T-cell (primary cell): ENCODE results near the gene CD80. TPM values are rescaled to one million over a fixed set of nuclear protein-coding genes. Genes with fewer than 3 reads are reported as not detected.

ENCODE experiments used
- ATAC-seq, 4 experiments: fragments of 200-7000 bp in 3 of 4; fragments of 150-1000 bp in 1 of 4; cut with Tn5 transposase; replicated peaks in 1 of 4; 1 replicate in 3 of 4; 2 replicates in 1 of 4; pipeline ENCODE4 v1.10.0; 2021; ENCODE audit warnings: moderate library complexity in 3 of 4, mild to moderate bottlenecking in 2 of 4, moderate number of reproducible peaks in 1 of 4
- CTCF ChIA-PET, 2 donors: fragments of 300-600 bp; sonication (Branson Sonifier 250); formaldehyde crosslinking; loops; one replicate each; lab custom pipeline; 2022; ENCODE audit warnings: antibody characterized with exemption in 2 of 2; lab: Charles Lee
- POLR2A ChIA-PET, 2 donors: fragments of 300-600 bp; sonication (Branson Sonifier 250); formaldehyde crosslinking; loops; one replicate each; lab custom pipeline; 2022; ENCODE audit warnings: antibody characterized with exemption in 2 of 2; lab: Charles Lee
- DNase-seq, 35 experiments: peaks; one replicate each; pipeline versions ENCODE4 v3.0.0 to v3.0.0-alpha.2; 2013 to 2023
- H3K27ac ChIP-seq: one replicate; pipeline ENCODE4 v1.5.1; 2013; ENCODE audit warnings: low read length
- H3K27me3 ChIP-seq, 2 experiments: replicated peaks in 1 of 2; 1 replicate in 1 of 2; 2 replicates in 1 of 2; pipeline versions ENCODE4 v1.6.1 to v1.7.0; 2013; ENCODE audit warnings: low read length in 1 of 2, mixed read lengths in 1 of 2; ENCODE audit not compliant: control insufficient read depth in 2 of 2, insufficient read depth in 2 of 2; ENCODE audit errors: extremely low read depth in 1 of 2
- H3K36me3 ChIP-seq, 2 donors: 1 replicate in 1 of 2; 2 replicates in 1 of 2; pipeline versions ENCODE4 v1.6.1 to v1.7.0; 2013; ENCODE audit warnings: low read length in 1 of 2; ENCODE audit not compliant: control insufficient read depth in 2 of 2, insufficient read depth in 1 of 2; ENCODE audit errors: extremely low read depth in 1 of 2
- H3K4me1 ChIP-seq, 2 experiments: 1 replicate in 1 of 2; 2 replicates in 1 of 2; pipeline versions ENCODE4 v1.6.1 to v1.7.0; 2013; ENCODE audit warnings: low read length in 2 of 2, mixed read lengths in 1 of 2; ENCODE audit not compliant: insufficient read depth in 2 of 2, control insufficient read depth in 1 of 2; ENCODE audit errors: extremely low read depth in 1 of 2
- H3K4me3 ChIP-seq, 2 donors: 1 replicate in 1 of 2; 2 replicates in 1 of 2; pipeline versions ENCODE4 v1.5.1 to v1.7.0; 2013; ENCODE audit warnings: mild to moderate bottlenecking in 2 of 2, low read length in 1 of 2, moderate library complexity in 1 of 2; ENCODE audit not compliant: control insufficient read depth in 1 of 2; ENCODE audit errors: extremely low read depth in 1 of 2
- H3K9me3 ChIP-seq: 2 replicates; pipeline ENCODE4 v1.7.0; 2013
- H3K27ac Mint-ChIP-seq, 2 donors: one replicate each; pipeline ENCODE4 v1.8.0; 2020 to 2021; ENCODE audit warnings: mild to moderate bottlenecking in 2 of 2, mixed read lengths in 2 of 2
- H3K27me3 Mint-ChIP-seq, 2 donors: one replicate each; pipeline ENCODE4 v1.8.0; 2021 to 2022; ENCODE audit warnings: mixed read lengths in 2 of 2
- H3K36me3 Mint-ChIP-seq: one replicate; pipeline ENCODE4 v1.8.0; 2021; ENCODE audit warnings: mixed read lengths
- H3K4me1 Mint-ChIP-seq, 3 donors: one replicate each; pipeline ENCODE4 v1.8.0; 2020 to 2022; ENCODE audit warnings: mixed read lengths in 3 of 3, mild to moderate bottlenecking in 1 of 3
- H3K4me3 Mint-ChIP-seq, 3 donors: one replicate each; pipeline ENCODE4 v1.8.0; 2020 to 2022; ENCODE audit warnings: mild to moderate bottlenecking in 3 of 3, mixed read lengths in 3 of 3, moderate library complexity in 3 of 3
- H3K9me3 Mint-ChIP-seq, 3 donors: one replicate each; pipeline ENCODE4 v1.8.0; 2020 to 2022; ENCODE audit warnings: mixed read lengths in 3 of 3
- WGBS: methylation state at CpG from one replicate; pipeline ENCODE4 v1.1.5; 2013; ENCODE audit warnings: missing lambda C conversion rate; ENCODE audit not compliant: insufficient coverage; 5-methylcytosine and 5-hydroxymethylcytosine counted together
- total RNA-seq, 35 experiments: library from RNA in 6 of 35; stranded (reverse) in 6 of 35; fragments of 120-200 nt in 1 of 35; gene quantifications; one replicate each; pipeline versions ENCODE4 v1.2.1 to v1.2.4 and lab custom pipeline; 2013 to 2026

Gene CD80
- total RNA-seq, 5 donors from 2014 or later (not counting 1 experiment from before 2014, with no cell fraction given), result 1.3 to 3.5 (median 2.0) TPM

DNA sequence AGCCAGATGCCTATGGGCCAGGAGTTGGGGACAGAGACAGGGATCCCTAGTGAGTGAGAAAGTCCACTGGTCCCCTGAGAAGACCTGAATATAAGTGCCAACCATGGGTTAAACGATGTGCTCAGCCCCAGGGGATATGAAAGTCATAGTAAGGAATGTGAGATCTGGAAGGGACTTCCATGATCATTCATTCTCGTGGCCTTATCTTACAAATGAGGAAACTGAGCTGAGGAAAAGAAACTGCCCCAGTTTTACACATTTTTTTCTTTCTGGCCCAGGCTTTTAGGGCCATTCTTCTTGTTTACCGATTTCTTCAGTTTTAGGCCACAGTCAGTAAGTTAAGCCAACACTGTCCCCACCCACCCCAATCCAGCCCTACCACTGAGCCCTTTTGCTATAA, 11.1 kb downstream of the CD80 start:
- H3K9me3 ChIP-seq, result no peaks in the 10 kb centered on the region
- H3K27ac Mint-ChIP-seq, result no peak overlapping the region
- no peaks in the 10 kb centered on the region for H3K27me3 Mint-ChIP-seq
- H3K4me3 Mint-ChIP-seq, result no peak overlapping the region
- no peaks in the 10 kb centered on the region for H3K4me1 ChIP-seq
- no peak overlapping the region for H3K27ac ChIP-seq
- no peaks in the 10 kb centered on the region for H3K36me3 ChIP-seq
- no peaks in the 10 kb centered on the region for H3K27me3 ChIP-seq
- CTCF ChIA-PET, result no interaction called here
- DNase-seq (no peak), ATAC-seq (no peak)
- POLR2A ChIA-PET, result interaction anchor here in 1 of 2 donors (0.7 kb wide), 1 partner anchor 12 kb away, joined by 5 read pairs; no protein-coding TSS in a partner anchor
- H3K36me3 Mint-ChIP-seq, result no peaks in the 10 kb centered on the region
- 88% methylated on average over 1 of the region's 3 CpGs for WGBS
- H3K4me1 Mint-ChIP-seq, result no peaks in the 10 kb centered on the region
- no peak overlapping the region for H3K4me3 ChIP-seq
- no peaks in the 10 kb centered on the region for H3K9me3 Mint-ChIP-seq

DNA sequence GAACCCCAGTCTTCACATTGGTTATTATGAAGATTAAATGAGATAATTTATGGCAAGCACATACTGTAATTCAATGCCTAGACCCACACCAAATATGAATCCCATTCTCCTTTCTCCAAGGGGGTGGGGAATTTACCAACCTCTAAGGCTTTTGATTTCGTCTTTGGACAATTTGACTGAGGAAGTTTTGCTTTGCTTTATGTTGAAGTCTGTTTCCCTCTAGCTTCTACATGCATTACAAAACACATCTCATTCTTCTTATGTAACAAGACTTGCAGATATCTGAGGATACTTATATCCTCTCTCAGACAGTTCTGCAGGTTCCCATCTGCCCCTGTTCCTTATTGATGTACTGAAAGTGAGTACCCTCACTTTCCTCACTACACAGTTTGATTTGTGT, 12.2 kb downstream of the CD80 start:
- Histone ChIP-seq H3K9me3 (no peaks in the 10 kb centered on the region), H3K36me3 (no peaks in the 10 kb centered on the region), H3K4me3 (no peak overlapping the region), H3K4me1 (no peaks in the 10 kb centered on the region), H3K27me3 (no peaks in the 10 kb centered on the region), H3K27ac (no peak overlapping the region)
- Mint-ChIP-seq H3K27ac (no peak overlapping the region), H3K36me3 (no peaks in the 10 kb centered on the region), H3K4me1 (no peaks in the 10 kb centered on the region), H3K27me3 (no peaks in the 10 kb centered on the region), H3K4me3 (no peak overlapping the region), H3K9me3 (no peaks in the 10 kb centered on the region)
- no peak for DNase-seq
- no CpG with 5 or more reads among the region's 1 CpG for WGBS
- CTCF ChIA-PET, result no interaction called here
- POLR2A ChIA-PET, result no interaction called here
- ATAC-seq, result no peak

DNA sequence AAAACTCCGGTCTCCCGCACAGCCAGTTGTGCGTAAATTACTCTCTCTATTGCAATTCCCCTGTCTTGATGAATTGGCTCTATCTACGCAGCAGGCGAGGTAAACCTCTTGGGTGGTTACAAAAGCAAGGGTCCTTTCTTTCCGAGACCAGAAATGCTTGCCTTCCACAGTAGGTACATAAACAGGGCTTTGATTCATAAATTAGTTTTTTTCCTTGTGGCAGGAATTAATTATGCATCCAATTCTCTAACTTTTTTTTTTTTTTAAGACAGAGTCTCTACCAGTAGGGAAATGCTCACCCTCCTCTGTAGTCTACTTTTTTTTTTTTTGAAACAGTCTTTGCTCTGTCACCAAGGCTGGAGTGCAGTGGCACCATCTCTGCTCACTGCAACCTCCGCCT, 16.3 kb downstream of the CD80 start:
- ChIA-PET CTCF (no interaction called here), POLR2A (interaction anchor here in 1 of 2 donors (0.6 to 0.7 kb wide), 2 partner anchors 16 to 35 kb away, joined by 3 read pairs; partner anchors contain the start of gene CD80)
- H3K4me1 Mint-ChIP-seq, result no peaks in the 10 kb centered on the region
- Histone ChIP-seq H3K27ac (no peak overlapping the region), H3K27me3 (no peaks in the 10 kb centered on the region), H3K9me3 (no peaks in the 10 kb centered on the region), H3K4me3 (no peak overlapping the region), H3K4me1 (no peaks in the 10 kb centered on the region), H3K36me3 (no peaks in the 10 kb centered on the region)
- DNase-seq (no peak), ATAC-seq (no peak)
- no peaks in the 10 kb centered on the region for H3K9me3 Mint-ChIP-seq
- no peaks in the 10 kb centered on the region for H3K27me3 Mint-ChIP-seq
- 100% methylated on average over 2 of the region's 7 CpGs for WGBS
- no peaks in the 10 kb centered on the region for H3K36me3 Mint-ChIP-seq
- no peak overlapping the region for H3K4me3 Mint-ChIP-seq
- no peak overlapping the region for H3K27ac Mint-ChIP-seq

DNA sequence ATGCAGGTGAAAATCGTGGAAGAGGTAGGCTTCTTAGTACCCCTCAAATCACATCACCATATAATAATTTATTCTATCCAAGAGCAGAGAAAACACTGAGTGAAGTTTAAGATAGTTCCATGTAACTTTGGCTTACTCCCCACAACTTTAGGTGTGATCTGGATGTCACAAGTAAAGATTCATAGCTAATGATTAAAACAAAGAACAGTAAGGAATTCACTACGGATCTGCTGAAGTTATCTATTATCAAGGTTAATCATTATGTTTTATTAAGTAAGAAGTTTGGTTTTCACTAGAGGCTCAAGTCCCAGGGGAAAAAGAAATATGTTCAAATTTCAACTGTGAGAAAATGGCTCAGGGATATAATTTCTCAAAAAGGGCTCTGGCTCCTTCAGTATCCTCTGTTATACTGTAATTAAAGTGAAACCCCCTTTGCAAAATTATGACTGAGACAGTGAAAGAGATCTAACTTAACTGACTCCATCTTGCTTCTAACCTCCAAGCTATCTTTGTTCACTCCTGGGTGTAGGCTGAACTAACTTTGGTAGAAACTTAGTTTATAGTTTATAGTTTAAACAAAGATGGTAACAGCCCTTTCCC, 17.1 kb downstream of the CD80 start:
- H3K9me3 ChIP-seq, result no peaks in the 10 kb centered on the region
- H3K36me3 ChIP-seq, result no peaks in the 10 kb centered on the region
- Mint-ChIP-seq H3K27me3 (no peaks in the 10 kb centered on the region), H3K4me3 (no peak overlapping the region), H3K4me1 (no peaks in the 10 kb centered on the region), H3K27ac (no peak overlapping the region), H3K9me3 (no peaks in the 10 kb centered on the region), H3K36me3 (no peaks in the 10 kb centered on the region)
- ATAC-seq (no peak), DNase-seq (no peak)
- no peaks in the 10 kb centered on the region for H3K27me3 ChIP-seq
- no peak overlapping the region for H3K4me3 ChIP-seq
- POLR2A ChIA-PET, result no interaction called here
- H3K27ac ChIP-seq, result no peak overlapping the region
- no CpG with 5 or more reads among the region's 2 CpGs for WGBS
- no peaks in the 10 kb centered on the region for H3K4me1 ChIP-seq
- CTCF ChIA-PET, result no interaction called here

DNA sequence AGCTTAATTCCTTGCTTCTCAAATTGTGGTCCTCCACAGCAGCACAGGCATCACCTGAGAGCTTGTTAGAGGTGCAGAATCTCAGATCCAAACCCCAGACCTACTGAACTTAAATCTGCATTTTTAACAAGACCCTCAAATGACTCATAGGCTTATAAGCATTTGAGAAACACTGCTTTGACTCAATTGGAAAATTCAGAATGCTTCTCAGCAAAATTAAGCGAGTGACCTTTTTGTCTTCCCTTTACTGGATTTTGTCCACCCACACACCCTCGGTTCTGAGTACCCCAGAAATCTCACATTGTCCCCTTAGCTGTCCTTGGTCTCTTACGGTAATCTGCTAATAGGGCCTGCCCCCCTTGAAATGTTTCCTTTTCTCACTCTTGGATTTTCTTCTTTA, 17.9 kb downstream of the CD80 start:
- no peak overlapping the region for H3K27ac Mint-ChIP-seq
- 56% methylated on average over 3 of the region's 3 CpGs for WGBS
- Histone ChIP-seq H3K27ac (no peak overlapping the region), H3K9me3 (no peaks in the 10 kb centered on the region), H3K4me3 (no peak overlapping the region), H3K4me1 (no peaks in the 10 kb centered on the region), H3K36me3 (no peaks in the 10 kb centered on the region), H3K27me3 (no peaks in the 10 kb centered on the region)
- no peaks in the 10 kb centered on the region for H3K36me3 Mint-ChIP-seq
- ATAC-seq (no peak), DNase-seq (no peak)
- no peaks in the 10 kb centered on the region for H3K27me3 Mint-ChIP-seq
- ChIA-PET POLR2A (no interaction called here), CTCF (no interaction called here)
- H3K9me3 Mint-ChIP-seq, result no peaks in the 10 kb centered on the region
- H3K4me1 Mint-ChIP-seq, result no peaks in the 10 kb centered on the region
- H3K4me3 Mint-ChIP-seq, result no peak overlapping the region

DNA sequence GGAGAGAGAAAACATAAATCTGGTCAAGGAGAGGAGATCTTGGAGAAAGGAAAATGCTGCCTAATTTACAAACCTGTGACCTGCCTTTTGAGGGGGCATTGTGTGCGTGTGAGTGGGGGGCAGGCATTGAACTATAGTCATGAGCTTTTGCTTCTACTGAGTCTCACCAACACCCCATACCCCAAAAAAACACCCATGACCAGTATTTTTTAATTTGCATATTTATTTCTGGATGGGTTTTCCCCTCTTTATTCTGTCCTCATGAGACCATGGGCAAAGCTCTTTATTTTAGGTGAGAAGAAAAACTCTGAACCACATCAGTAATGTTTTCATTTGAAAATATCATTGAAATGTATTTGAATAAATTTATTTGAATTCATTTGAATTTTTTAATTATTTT, 20.6 kb downstream of the CD80 start:
- Histone ChIP-seq H3K36me3 (no peaks in the 10 kb centered on the region), H3K27ac (no peak overlapping the region), H3K27me3 (no peaks in the 10 kb centered on the region), H3K4me1 (no peaks in the 10 kb centered on the region), H3K4me3 (no peak overlapping the region), H3K9me3 (no peaks in the 10 kb centered on the region)
- Mint-ChIP-seq H3K27me3 (no peaks in the 10 kb centered on the region), H3K4me3 (no peak overlapping the region), H3K9me3 (no peaks in the 10 kb centered on the region), H3K27ac (no peak overlapping the region), H3K4me1 (no peaks in the 10 kb centered on the region), H3K36me3 (no peaks in the 10 kb centered on the region)
- ChIA-PET POLR2A (no interaction called here), CTCF (no interaction called here)
- no CpG with 5 or more reads among the region's 1 CpG for WGBS
- ATAC-seq (no peak), DNase-seq (no peak)

DNA sequence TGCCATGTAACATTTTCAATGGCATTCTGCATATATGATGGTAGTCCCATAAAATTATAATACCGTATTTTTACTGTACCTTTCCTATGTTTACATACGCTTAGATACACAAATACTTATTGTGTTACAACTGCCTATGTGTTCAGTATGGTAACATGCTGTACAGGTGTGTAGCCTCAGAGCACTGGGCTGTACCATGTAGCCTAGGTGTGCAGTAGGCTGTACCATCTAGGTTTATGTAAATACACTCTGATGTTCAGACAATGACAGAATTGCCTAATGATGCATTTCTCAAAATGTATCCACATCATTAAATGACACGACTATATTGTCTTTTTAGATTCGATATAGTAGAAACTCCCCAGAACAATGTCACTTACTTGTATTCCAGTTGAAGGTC, 22.7 kb downstream of the CD80 start:
- Histone ChIP-seq H3K27ac (no peak overlapping the region), H3K9me3 (no peaks in the 10 kb centered on the region), H3K27me3 (no peaks in the 10 kb centered on the region), H3K4me1 (no peaks in the 10 kb centered on the region), H3K4me3 (no peak overlapping the region), H3K36me3 (no peaks in the 10 kb centered on the region)
- ChIA-PET CTCF (no interaction called here), POLR2A (no interaction called here)
- no peak for DNase-seq
- Mint-ChIP-seq H3K27me3 (no peaks in the 10 kb centered on the region), H3K4me3 (no peak overlapping the region), H3K9me3 (no peaks in the 10 kb centered on the region), H3K36me3 (no peaks in the 10 kb centered on the region), H3K27ac (no peak overlapping the region), H3K4me1 (no peaks in the 10 kb centered on the region)
- ATAC-seq, result no peak
- no CpG with 5 or more reads among the region's 4 CpGs for WGBS
